ENCODE results near the gene MSMB. TPM values are rescaled to one million over a fixed set of nuclear protein-coding genes. Genes with fewer than 3 reads are reported as not detected.

MSMB gene
- total and polyA plus RNA-seq, 2 of the 8 experiments (the other 6 are each of a cell fraction or from before 2014, with no cell fraction given) = not detected

GRCh38 chr10:46090258-46090812 is 44.3 kb upstream of the MSMB start:
- FAIRE-seq = no peak
- no peak overlapping the region for H4K91ac ChIP-seq (replicated peaks; ENCODE audit: insufficient read length, low read length)
- ChIA-PET CTCF (ENCODE audit: partially characterized antibody) (no interaction called here), POLR2A (ENCODE audit: partially characterized antibody) (no interaction called here)
- H2AFZ ChIP-seq (ENCODE audit: low read length) = no peak overlapping the region
- TF ChIP-seq TCF12 (IDR thresholded peaks at IDR 0.05; ENCODE audit: low read depth, low read length) = no peak
- no peak for TF ChIP-seq SIN3A (conservative IDR thresholded peaks at IDR 0.05 in 1 of 2, IDR thresholded peaks at IDR 0.05 in 1 of 2; ENCODE audit: low read depth in 1 of 2, low read length in 2 of 2)
- TF ChIP-seq RAD21 (IDR thresholded peaks at IDR 0.05 in 1 of 2, conservative IDR thresholded peaks at IDR 0.05 in 1 of 2; ENCODE audit: low read depth in 2 of 2, low read length in 2 of 2) = no peak
- no peak for TF ChIP-seq TEAD4 (IDR thresholded peaks at IDR 0.05; ENCODE audit: low read depth, low read length)
- TF ChIP-seq JUND (IDR thresholded peaks at IDR 0.05; ENCODE audit: low read length) = no peak
- H3K27ac ChIP-seq (ENCODE audit: low read depth, low read length) = no peak overlapping the region
- 94% methylated on average over 9 of the region's 10 CpGs; no CpG with 5 or more reads in 1 of the 2 experiments for WGBS, 2 experiments (ENCODE audit: extremely low coverage in 1 of 2, insufficient coverage in 1 of 2, insufficient read length in 1 of 2, insufficient replicate concordance in 2 of 2, low coverage in 1 of 2, low lambda C conversion rate in 2 of 2, missing lambda C conversion rate in 1 of 2)
- no peak overlapping the region for H3K56ac ChIP-seq (replicated peaks; ENCODE audit: insufficient read length, low read depth, low read length)
- H2BK15ac ChIP-seq (ENCODE audit: low read length) = no peak overlapping the region
- no peak overlapping the region for H3K4ac ChIP-seq (replicated peaks; ENCODE audit: insufficient read length, low read depth, low read length)
- H3K9ac ChIP-seq (replicated peaks in 1 of 4; ENCODE audit: extremely low read depth in 1 of 4, low read depth in 3 of 4, low read length in 3 of 4) = no peak overlapping the region
- H4K5ac ChIP-seq (ENCODE audit: insufficient read length, low read depth, low read length) = no peak overlapping the region
- no peak overlapping the region for H3K18ac ChIP-seq (ENCODE audit: extremely low read depth, low read length)
- no peaks in the 10 kb centered on the region for H3K36me3 ChIP-seq (ENCODE audit: control insufficient read depth in 2 of 4, insufficient read depth in 4 of 4, low read length in 3 of 4)
- no peak overlapping the region for H3K4me3 ChIP-seq (ENCODE audit: extremely low read depth in 1 of 4, insufficient read depth in 2 of 4, low read depth in 3 of 4, low read length in 4 of 4)
- no peak overlapping the region; the same call in 1 of the 2 replicates for H2BK12ac ChIP-seq (ENCODE audit: low read depth, low read length)
- no peak for DNase-seq (ENCODE audit: low read depth in 1 of 2, low spot score in 2 of 2)
- no peaks in the 10 kb centered on the region for H3K79me2 ChIP-seq (ENCODE audit: control insufficient read depth in 1 of 2, insufficient read depth in 2 of 2, low read length in 2 of 2)
- no peak overlapping the region for H4K8ac ChIP-seq (ENCODE audit: extremely low read depth, insufficient read depth, low read length)
- H3K79me1 ChIP-seq (ENCODE audit: low read depth, low read length) = no peaks in the 10 kb centered on the region
- H3K9me3 ChIP-seq (ENCODE audit: insufficient read depth in 2 of 2, low read depth in 1 of 2, low read length in 1 of 2) = no peaks in the 10 kb centered on the region
- no peak overlapping the region for H2BK20ac ChIP-seq (ENCODE audit: low read length)
- H2BK120ac ChIP-seq (replicated peaks; ENCODE audit: low read depth, low read length) = no peak overlapping the region
- H3K27me3 ChIP-seq (replicated peaks in 1 of 4; ENCODE audit: control insufficient read depth in 3 of 4, extremely low read depth in 1 of 4, insufficient read depth in 3 of 4, low read length in 3 of 4) = no peaks in the 10 kb centered on the region
- H3K14ac ChIP-seq (ENCODE audit: insufficient read length) = no peak overlapping the region
- H2BK5ac ChIP-seq (ENCODE audit: low read depth, low read length) = no peak overlapping the region
- no peak overlapping the region for H3K4me2 ChIP-seq (ENCODE audit: insufficient read depth in 1 of 2, low read depth in 2 of 2, low read length in 2 of 2)
- peaks cover 0 to 2% of the 10 kb centered on the region in 2 experiments for H4K20me1 ChIP-seq (replicated peaks in 1 of 2; ENCODE audit: control insufficient read depth in 1 of 2, insufficient read depth in 2 of 2, low read length in 2 of 2)
- H3K4me1 ChIP-seq (replicated peaks in 1 of 4; ENCODE audit: control insufficient read depth in 3 of 4, insufficient read depth in 4 of 4, low read length in 3 of 4) = peaks cover 0 to 5% (median under 1%) of the 10 kb centered on the region in 4 experiments; a peak in 3 of 7 replicates
- H3K23me2 ChIP-seq (ENCODE audit: low read depth, low read length) = peaks cover 9% of the 10 kb centered on the region; the same call in 1 of the 2 replicates
- H2AK5ac ChIP-seq (ENCODE audit: low read depth, low read length) = no peak overlapping the region
- H3K23ac ChIP-seq (ENCODE audit: insufficient read length) = no peak overlapping the region

All from H1 (cell line).